ENCODE measurements around the gene FILIP1L.

- no peak for TF ChIP-seq CTCF (conservative IDR thresholded peaks at IDR 0.05)
- TF ChIP-seq ZFX (IDR thresholded peaks at IDR 0.05) = no peak
Observed at GRCh38 chr3:99928771-99929744, 185.2 kb downstream of the FILIP1L start.
